ENCODE measurements around the gene SERF2.
"Not testable (repeated sequence)": the region's sequence is repeated elsewhere in the genome, so short reads cannot be mapped to it uniquely, and the experiment has no call there.

Gene SERF2

DNA sequence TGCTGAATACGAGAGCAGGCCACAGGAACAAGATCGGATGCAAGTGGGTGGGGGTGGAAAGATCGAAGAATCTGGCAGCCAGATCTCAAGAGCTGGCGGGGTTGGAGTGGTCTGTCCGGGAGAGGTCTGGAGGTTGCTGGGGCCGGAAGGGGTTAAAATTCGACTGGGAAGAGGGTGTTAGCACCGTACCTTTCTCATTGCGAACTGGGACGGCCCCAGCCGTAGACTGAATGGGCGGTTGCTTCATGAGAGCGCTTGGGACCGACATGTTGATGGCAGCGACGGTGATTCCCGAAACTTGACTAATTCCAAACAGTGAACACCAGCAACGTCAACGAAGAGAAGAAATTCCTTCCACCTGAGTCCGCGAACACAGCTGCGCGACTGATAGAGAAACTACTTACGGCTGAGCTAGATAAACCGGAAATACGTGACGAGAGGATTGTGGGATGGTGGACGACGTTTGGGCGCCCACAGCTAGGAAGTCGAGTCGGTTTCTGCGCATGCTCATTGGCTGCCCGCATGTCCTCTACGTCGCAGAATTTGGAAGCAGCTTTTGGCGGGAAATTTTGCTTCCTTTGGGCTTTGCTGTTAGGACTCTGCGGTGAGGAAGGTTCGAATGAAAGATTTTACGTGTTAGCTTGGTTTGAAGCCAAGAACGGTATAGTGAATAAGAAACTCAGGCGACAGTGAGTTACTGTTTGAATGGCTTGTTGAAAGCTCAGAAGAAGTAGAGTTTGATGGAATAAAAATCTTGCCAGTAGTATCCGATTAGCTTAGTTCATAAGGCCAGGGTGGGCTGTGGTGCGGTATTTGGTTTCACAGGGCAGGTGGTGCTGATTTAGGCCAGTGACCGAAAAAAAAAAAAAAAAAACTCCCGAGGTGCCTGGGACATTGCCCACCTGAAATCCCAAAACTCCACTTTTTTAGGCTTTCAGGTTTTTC is 32.5 kb downstream of the SERF2 start, which contains the start of gene MFAP1:
Gene MFAP1, minus strand, starts transcription at position 389 of the 945 bp plus-strand sequence. Its CDS starts 121 bp downstream, at position 268.
- Histone ChIP-seq H3K36me3 (ENCODE audit: control insufficient read depth, low read depth, low read length) (no peaks in the 10 kb centered on the region), H3K4me1 (ENCODE audit: control insufficient read depth, low read depth, low read length) (peaks cover 3% of the 10 kb centered on the region)

DNA sequence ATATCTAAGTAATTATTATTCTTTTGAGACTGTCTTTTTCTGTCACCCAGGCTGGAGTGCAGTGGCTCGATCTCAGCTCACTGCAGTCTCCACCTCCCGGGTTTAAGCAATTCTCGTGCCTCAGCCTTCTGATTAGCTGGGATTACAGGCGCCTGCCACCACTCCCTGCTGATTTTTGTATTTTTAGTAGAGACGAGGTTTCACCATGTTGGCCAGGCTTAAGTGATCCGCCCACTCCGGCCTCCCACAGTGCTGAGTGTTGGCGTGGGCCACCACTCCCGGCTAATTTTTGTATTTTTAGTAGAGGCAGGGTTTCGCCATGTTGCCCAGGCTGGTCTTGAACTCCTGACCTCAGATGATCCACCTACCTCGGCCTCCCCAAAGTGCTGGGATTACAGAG is 33.2 kb downstream of the SERF2 start:
- not testable (repeated sequence) for H3K27ac ChIP-seq (ENCODE audit: low read length); H3K9ac ChIP-seq (ENCODE audit: low read length); H3K4me1 ChIP-seq (ENCODE audit: control insufficient read depth, low read depth, low read length); H3K9me3 ChIP-seq (ENCODE audit: control insufficient read depth, low read depth, low read length); H3K4me3 ChIP-seq (ENCODE audit: low read length); H3K36me3 ChIP-seq (ENCODE audit: control insufficient read depth, low read depth, low read length)
- peaks cover 14% of the 10 kb centered on the region for H3K27me3 ChIP-seq (ENCODE audit: control insufficient read depth, insufficient read depth, low read length)

More for the DNA sequence above, 32.5 kb downstream of the SERF2 start, which contains the start of gene MFAP1:
- peak within 1 kb of the TSS; percentile 72 for H3K4me3 ChIP-seq (ENCODE audit: low read length)
- H3K9ac ChIP-seq (ENCODE audit: low read length): peak within 1 kb of the TSS; percentile 67
- H3K27ac ChIP-seq (ENCODE audit: low read length): peak within 1 kb of the TSS; percentile 20
- H3K27me3 ChIP-seq (ENCODE audit: control insufficient read depth, insufficient read depth, low read length): peaks cover 14% of the 10 kb centered on the region
- no peaks in the 10 kb centered on the region for H3K9me3 ChIP-seq (ENCODE audit: control insufficient read depth, low read depth, low read length)

DNA sequence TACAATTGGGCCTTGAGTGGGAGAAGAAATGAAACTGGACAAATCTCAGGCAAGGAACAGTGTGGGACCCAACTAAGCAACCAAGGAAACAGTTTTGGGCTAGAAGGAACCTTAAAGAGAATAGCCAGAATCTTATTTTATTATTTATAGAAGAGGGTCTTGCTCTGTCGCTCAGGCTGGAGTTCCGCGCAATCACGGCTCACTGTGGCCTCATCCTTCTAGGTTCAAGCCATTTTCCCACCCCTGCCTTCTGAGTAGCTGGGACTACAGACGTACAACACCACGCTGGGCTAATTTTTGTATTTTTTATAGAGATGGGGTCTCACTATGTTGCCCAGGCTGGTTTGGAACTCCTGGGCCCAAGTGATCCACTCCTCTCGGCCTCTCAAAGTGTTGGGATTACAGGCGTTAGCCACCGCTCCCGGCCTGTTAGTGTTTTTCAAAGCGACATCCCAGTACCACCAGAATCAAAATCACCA is 33.9 kb downstream of the SERF2 start:
- no peak overlapping the region for H3K27ac ChIP-seq (ENCODE audit: low read length)
- peaks cover 3% of the 10 kb centered on the region for H3K4me1 ChIP-seq (ENCODE audit: control insufficient read depth, low read depth, low read length)
- no peaks in the 10 kb centered on the region for H3K36me3 ChIP-seq (ENCODE audit: control insufficient read depth, low read depth, low read length)
- peaks cover 14% of the 10 kb centered on the region for H3K27me3 ChIP-seq (ENCODE audit: control insufficient read depth, insufficient read depth, low read length)
- H3K4me3 ChIP-seq (ENCODE audit: low read length): no peak overlapping the region
- H3K9me3 ChIP-seq (ENCODE audit: control insufficient read depth, low read depth, low read length): no peaks in the 10 kb centered on the region
- no peak overlapping the region for H3K9ac ChIP-seq (ENCODE audit: low read length)

DNA sequence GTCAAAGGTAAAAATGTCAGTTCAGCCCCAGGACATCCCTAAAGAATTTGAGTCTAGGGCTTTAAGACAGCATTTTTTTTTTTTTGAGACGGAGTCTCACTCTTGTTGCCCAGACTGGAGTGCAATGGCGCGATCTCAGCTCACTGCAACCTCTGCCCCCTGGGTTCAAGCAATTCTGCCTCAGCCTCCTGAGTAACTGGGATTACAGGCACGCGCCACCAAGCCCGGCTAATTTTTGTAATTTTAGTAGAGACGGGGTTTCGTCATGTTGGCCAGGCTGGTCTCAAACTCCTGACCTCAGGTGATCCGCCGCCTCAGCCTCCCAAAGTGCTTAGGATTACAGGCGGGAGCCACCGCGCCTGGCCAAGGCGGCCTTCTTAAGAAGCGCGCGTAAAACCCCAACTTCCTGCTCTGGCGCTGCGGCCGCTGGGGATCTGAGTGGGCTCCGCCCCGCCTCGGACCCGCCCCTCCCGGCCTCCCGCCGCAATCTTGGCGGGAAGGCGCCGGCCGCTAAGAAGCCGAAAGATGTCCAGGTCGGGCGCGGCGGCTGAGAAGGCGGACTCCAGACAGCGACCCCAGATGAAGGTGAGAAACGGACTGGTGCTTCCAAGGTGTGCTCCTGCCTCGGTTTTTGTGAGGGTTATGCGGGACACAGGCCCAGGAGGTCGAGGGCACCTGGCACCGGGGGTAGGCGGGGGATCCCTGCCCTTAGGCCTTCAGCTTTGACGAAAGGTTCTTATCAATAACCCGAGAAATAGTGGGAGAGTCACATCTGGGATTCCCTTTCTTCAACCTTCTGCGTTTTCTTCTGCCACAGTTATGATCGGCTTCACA is 34.6 kb downstream of the SERF2 start, which contains the start of gene WDR76:
Gene WDR76, plus strand, starts transcription at position 495 of the 834 bp plus-strand sequence. Its CDS starts 31 bp downstream, at position 526.
- H3K27ac ChIP-seq (ENCODE audit: low read length): no peak within 1 kb of the TSS

DNA sequence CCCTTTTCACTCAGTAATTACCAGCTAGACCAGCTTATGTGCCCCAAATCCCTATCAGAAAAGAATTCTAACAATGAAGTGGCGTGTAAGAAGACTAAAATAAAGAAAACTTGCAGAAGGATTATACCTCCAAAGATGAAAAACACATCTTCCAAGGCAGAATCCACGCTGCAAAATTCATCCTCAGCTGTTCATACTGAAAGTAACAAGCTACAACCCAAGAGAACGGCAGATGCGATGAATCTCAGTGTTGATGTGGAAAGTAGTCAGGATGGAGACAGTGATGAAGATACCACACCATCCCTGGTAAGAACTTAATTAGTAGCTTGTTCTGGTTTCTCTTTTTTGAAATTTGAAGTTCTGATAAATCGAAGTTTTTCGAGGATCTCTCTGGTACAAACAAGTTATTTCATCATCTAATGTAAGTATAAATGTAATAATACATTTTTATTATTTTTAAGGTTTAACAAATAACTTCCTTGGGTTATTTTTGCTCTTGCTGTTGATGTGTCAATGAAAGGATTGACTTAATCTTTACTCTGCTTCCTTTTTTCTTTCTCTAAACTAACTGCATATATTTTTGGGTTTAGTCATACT is 36.0 kb downstream of the SERF2 start:
- H3K4me1 ChIP-seq (ENCODE audit: control insufficient read depth, low read depth, low read length): peaks cover 3% of the 10 kb centered on the region
- peak overlapping the region; percentile 76 for H3K9ac ChIP-seq (ENCODE audit: low read length)
- H3K9me3 ChIP-seq (ENCODE audit: control insufficient read depth, low read depth, low read length): no peaks in the 10 kb centered on the region
- no peaks in the 10 kb centered on the region for H3K36me3 ChIP-seq (ENCODE audit: control insufficient read depth, low read depth, low read length)
- no peak overlapping the region for H3K27ac ChIP-seq (ENCODE audit: low read length)
- H3K4me3 ChIP-seq (ENCODE audit: low read length): peak overlapping the region; percentile 66
- H3K27me3 ChIP-seq (ENCODE audit: control insufficient read depth, insufficient read depth, low read length): peaks cover 14% of the 10 kb centered on the region

More for the DNA sequence above, 34.6 kb downstream of the SERF2 start, which contains the start of gene WDR76:
- Histone ChIP-seq H3K36me3 (ENCODE audit: control insufficient read depth, low read depth, low read length) (no peaks in the 10 kb centered on the region), H3K4me3 (ENCODE audit: low read length) (peak within 1 kb of the TSS; percentile 66), H3K27me3 (ENCODE audit: control insufficient read depth, insufficient read depth, low read length) (peaks cover 14% of the 10 kb centered on the region), H3K9ac (ENCODE audit: low read length) (peak within 1 kb of the TSS; percentile 76), H3K4me1 (ENCODE audit: control insufficient read depth, low read depth, low read length) (peaks cover 3% of the 10 kb centered on the region), H3K9me3 (ENCODE audit: control insufficient read depth, low read depth, low read length) (no peaks in the 10 kb centered on the region)

DNA sequence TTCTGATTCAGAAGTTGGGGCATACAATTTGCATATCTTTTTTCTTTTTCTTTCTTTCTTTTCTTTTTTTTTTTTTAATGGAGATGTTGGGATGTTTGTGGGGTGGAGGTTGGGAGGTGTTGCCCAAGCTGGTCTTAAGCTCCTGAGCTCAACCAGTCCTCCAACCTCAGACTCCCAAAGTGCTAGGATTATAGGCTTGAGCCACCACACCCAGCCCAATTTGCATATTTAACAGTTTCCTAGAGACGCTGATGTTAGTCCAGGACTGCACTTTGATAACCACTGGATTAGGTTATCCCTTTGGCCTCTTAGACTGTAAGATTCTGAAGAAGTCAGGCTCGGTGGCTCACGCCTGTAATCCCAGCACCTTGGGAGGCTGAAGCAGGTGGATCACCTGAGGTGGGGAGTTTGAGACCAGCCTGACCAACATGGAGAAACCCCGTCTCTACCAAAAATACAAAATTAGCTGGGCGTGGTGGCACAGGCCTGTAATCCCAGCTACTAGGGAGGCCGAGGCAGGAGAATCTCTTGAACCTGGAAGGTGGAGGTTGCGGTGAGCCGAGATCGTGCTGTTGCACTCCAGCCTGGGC is 37.9 kb downstream of the SERF2 start:
- not testable (repeated sequence) for H3K9ac ChIP-seq (ENCODE audit: low read length); H3K36me3 ChIP-seq (ENCODE audit: control insufficient read depth, low read depth, low read length); H3K4me3 ChIP-seq (ENCODE audit: low read length); H3K9me3 ChIP-seq (ENCODE audit: control insufficient read depth, low read depth, low read length); H3K4me1 ChIP-seq (ENCODE audit: control insufficient read depth, low read depth, low read length); H3K27ac ChIP-seq (ENCODE audit: low read length)
- peaks cover 11% of the 10 kb centered on the region for H3K27me3 ChIP-seq (ENCODE audit: control insufficient read depth, insufficient read depth, low read length)

DNA sequence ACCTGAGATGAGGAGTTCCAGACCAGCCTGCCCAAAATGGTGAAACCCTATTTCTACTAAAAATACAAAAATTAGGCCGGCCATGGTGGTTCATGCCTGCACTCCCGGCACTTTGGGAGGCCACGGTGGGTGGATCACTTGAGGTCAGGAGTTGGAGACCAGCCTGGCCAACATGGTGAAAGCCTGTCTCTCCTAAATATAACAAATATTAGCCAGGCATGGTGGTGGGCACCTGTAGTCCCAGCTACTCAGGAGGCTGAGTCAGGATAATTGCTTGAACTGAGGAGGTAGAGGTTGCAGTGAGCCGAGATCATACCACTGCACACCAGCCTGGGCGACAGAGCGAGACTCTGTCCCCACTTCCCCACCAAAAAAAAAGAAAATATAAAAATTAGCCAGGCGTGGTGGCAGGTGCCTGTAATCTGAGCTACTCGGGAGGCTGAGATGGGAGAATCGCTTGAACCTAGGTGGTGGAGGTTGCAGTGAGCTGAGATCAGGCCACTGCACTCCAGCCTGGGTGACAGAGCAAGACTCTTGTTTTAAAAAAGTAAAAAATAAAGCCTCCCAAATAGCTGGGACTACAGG is 38.7 kb downstream of the SERF2 start:
- not testable (repeated sequence) for H3K4me1 ChIP-seq (ENCODE audit: control insufficient read depth, low read depth, low read length); H3K9me3 ChIP-seq (ENCODE audit: control insufficient read depth, low read depth, low read length)

DNA sequence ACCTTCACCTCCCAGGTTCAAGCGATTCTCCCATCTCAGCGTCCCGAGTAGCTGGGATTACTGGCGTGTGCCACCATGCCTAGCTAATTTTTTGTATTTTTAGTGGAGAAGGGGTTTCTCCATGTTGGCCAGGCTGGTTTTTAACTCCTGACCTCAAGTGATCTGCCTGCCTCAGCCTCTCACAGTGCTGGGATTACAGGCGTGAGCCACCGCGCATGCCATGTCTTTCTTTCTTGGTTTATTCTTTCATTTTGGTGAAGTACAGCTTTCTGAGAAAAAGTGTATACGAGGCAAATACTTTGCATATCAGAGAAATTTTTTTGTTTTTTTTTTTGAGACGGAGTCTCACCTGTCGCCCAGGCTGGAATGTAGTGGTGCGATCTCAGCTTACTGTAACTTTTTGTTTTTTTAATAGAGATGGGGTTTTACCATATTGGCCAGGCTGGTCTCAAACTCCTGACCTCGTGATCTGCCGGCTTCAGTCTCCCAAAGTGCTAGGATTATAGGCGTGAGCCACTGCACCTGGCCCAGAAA is 39.5 kb downstream of the SERF2 start:
- not testable (repeated sequence) for H3K4me3 ChIP-seq (ENCODE audit: low read length); H3K4me1 ChIP-seq (ENCODE audit: control insufficient read depth, low read depth, low read length); H3K9me3 ChIP-seq (ENCODE audit: control insufficient read depth, low read depth, low read length); H3K9ac ChIP-seq (ENCODE audit: low read length); H3K27me3 ChIP-seq (ENCODE audit: control insufficient read depth, insufficient read depth, low read length); H3K27ac ChIP-seq (ENCODE audit: low read length)
- H3K36me3 ChIP-seq (ENCODE audit: control insufficient read depth, low read depth, low read length): peaks cover 16% of the 10 kb centered on the region

More for the DNA sequence above, 38.7 kb downstream of the SERF2 start:
- not testable (repeated sequence) for H3K4me3 ChIP-seq (ENCODE audit: low read length); H3K36me3 ChIP-seq (ENCODE audit: control insufficient read depth, low read depth, low read length); H3K9ac ChIP-seq (ENCODE audit: low read length); H3K27ac ChIP-seq (ENCODE audit: low read length); H3K27me3 ChIP-seq (ENCODE audit: control insufficient read depth, insufficient read depth, low read length)

DNA sequence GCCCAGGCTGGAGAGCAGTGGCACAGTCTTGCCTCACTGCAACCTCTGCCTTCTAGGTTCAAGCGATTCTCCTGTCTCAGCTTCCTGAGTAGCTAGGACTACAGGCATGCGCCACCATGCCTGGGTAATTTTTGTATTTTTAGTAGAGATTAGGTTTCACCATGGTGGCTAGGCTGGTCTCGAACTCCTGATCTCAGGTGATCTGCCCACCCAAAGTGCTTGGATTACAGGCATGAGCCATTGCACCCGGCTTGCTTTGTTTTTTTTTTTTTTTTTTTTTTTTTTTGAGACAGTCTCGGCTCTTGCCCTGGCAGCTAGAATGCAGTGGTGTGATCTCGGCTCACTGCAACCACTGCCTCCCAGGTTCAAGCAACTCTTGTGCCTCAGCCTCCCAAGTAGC is 40.4 kb downstream of the SERF2 start:
- peaks cover 21% of the 10 kb centered on the region for H3K36me3 ChIP-seq (ENCODE audit: control insufficient read depth, low read depth, low read length)
- not testable (repeated sequence) for H3K27ac ChIP-seq (ENCODE audit: low read length); H3K4me3 ChIP-seq (ENCODE audit: low read length); H3K27me3 ChIP-seq (ENCODE audit: control insufficient read depth, insufficient read depth, low read length); H3K9ac ChIP-seq (ENCODE audit: low read length); H3K4me1 ChIP-seq (ENCODE audit: control insufficient read depth, low read depth, low read length); H3K9me3 ChIP-seq (ENCODE audit: control insufficient read depth, low read depth, low read length)

DNA sequence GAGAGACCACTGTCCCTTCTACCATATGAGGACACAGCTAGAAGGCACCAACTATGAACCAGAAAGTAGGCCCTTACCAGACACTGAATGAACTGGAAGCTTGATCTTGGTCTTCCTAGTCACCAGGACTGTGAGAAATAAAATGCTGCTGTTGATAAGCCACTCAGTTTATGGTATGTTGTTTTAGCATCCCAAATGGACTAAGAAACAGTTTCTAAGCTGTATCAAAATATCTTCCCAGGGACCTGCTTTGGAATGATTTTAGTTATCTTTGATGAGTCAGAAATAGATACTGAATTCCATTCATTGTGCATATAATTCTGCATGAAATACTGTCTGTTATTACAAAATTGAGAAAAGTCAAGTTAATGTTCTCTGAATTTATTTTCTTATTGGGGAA is 53.3 kb downstream of the SERF2 start:
- Histone ChIP-seq H3K27me3 (ENCODE audit: control insufficient read depth, insufficient read depth, low read length) (no peaks in the 10 kb centered on the region), H3K9me3 (ENCODE audit: control insufficient read depth, low read depth, low read length) (no peaks in the 10 kb centered on the region), H3K4me3 (ENCODE audit: low read length) (no peak overlapping the region), H3K36me3 (ENCODE audit: control insufficient read depth, low read depth, low read length) (peaks cover 18% of the 10 kb centered on the region), H3K9ac (ENCODE audit: low read length) (no peak overlapping the region), H3K4me1 (ENCODE audit: control insufficient read depth, low read depth, low read length) (no peaks in the 10 kb centered on the region), H3K27ac (ENCODE audit: low read length) (no peak overlapping the region)
